HG03159 (cell line): ENCODE data around the gene GAS2.

ENCODE experiments used
- ATAC-seq: cut with Tn5 transposase; IDR thresholded peaks from one replicate; pipeline ENCODE4 v1.9.1; 2021; ENCODE audit warnings: mild to moderate bottlenecking, moderate library complexity; ENCODE audit not compliant: unreplicated experiment

The GAS2 gene

DNA sequence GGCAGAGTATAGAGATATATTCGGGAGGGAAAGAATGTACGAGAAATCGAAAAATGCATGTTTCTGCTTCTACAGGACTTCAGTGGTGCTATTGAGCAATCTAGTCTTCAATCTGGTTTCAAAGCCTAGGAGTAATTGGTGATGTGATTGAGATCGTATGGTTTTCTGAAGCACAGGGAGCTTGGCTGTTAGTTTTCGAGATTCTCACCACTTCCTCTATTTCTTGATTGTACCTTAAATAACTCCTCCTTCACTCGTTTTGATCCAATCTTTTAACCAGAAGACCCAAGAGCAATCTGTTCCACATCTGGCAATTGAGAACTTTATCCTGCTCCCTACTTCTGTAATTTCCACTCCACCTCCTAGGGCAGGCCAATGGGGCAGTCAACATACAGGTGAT is 193.3 kb downstream of the GAS2 start:
- ATAC-seq, result no peak

DNA sequence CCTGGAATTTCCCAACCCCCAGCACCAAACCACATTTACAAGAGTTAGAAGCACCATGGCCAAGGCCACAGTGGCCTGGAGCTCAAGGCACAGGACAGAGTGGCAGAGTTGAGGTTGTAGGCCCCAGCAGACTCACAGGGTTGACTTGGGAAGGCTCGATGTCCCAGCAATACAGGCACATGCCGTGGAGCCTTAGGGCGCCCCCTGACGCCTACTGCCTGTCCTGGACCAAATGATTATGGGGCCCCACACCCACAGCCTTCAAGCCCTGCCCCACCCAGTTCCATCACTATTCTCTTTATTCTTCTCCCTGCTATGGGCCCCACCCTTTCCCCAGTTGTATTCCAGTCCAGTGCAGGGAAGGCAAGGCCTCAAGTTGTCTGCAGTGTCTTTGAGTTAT is 193.8 kb downstream of the GAS2 start, which contains the start of gene CCDC179:
CCDC179 (minus strand) TSS at position 234 of the 400 bp plus-strand sequence; CDS start at position 181, 53 bp downstream.
- ATAC-seq, result no peak
